Epithelial cell of alveolus of lung (primary cell): ENCODE data around the gene PLAA. TPM values are rescaled to one million over a fixed set of nuclear protein-coding genes. Genes with fewer than 3 reads are reported as not detected.

Experiments
- total RNA-seq: library from RNA; depleted of rRNA; stranded (reverse); fragments of >200 nt; gene quantifications from 2 replicates; pipeline ENCODE4 v1.2.1, GENCODE V29; 2015

The PLAA gene
- 26.0 and 29.3 TPM in 2 replicates for total RNA-seq

GRCh38 chr9:26946753-26947727 lies at the start of gene PLAA:
PLAA (minus strand) TSS chr9:26947242; CDS start chr9:26947045, 197 bp downstream.

GRCh38 chr9:26955921-26956859 lies 9.1 kb upstream of the PLAA start, which contains the start of gene IFT74:
IFT74 (plus strand) TSS chr9:26956412; CDS start chr9:26961968, 5,556 bp downstream.

GRCh38 chr9:26892251-26893029 lies 54.6 kb downstream of the PLAA start, which contains the start of gene CAAP1:
CAAP1 (minus strand) TSS chr9:26892802; CDS start chr9:26892715, 87 bp downstream.

Other genes with a start within 250 kb of the PLAA start
- gene CAAP1, start 54.4 kb downstream of the PLAA start, total RNA-seq: 14.9 and 16.4 TPM in 2 replicates
- gene IFT74, start 9.2 kb upstream of the PLAA start, total RNA-seq: 9.7 and 12.0 TPM in 2 replicates
- gene LRRC19, start 58.4 kb upstream of the PLAA start, total RNA-seq: not detected in 2 replicates
- gene TEK, start 162.0 kb upstream of the PLAA start, total RNA-seq: 3.0 and 3.7 TPM in 2 replicates